ENCODE results near the gene RTN4R.

The RTN4R gene

DNA sequence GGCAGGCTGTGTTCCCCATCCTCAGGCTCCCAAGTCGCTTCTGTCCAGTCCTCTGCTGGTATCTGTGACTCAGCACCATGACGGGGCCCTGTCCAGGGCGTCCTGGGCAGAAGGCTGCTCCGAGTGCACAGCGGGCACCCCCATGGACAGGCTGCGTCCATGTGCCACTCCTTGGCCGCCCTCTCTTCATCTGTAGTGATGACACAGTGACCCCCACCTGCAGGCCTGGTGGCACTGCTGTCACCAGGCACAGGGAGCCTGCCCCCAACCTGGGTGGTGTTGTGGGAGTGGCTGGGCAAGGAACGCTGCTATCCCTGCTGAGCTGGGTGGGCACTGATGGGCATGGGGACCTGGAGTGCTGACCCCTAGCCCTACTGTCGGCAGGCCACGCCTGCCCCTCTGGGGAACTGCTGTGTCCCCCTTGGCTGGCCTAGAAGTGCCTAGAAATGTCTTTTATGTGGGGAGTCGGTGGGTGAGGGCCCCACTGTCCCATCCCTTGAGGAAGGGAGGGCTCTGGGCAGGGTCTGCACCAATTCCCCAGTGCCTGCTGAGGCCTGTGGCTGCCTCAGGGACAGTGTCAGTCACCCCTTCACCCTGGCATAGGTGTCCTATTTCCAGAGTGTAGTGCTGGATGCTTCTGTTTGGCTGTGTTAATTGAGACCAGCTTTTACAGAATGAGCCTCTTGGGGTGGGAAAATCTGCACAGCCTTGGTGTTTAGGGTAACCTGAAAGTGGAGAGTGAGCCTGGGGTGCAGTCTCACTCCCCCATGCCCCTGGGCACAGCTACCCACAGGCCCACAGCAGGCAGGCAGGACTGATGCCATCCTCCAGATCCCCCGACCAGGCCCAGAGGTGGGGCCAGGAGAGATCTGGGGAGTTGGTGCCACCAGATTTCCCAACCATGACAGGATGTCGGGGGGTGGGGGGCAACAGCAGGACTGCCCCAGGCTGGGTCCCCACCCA, 34.5 kb downstream of the RTN4R start:
- no peak overlapping the region for H3K9ac ChIP-seq (ENCODE audit: low read depth, low read length)
- H3K9me3 ChIP-seq (ENCODE audit: insufficient read depth, low read depth, low read length), result no peaks in the 10 kb centered on the region
- no peaks in the 10 kb centered on the region for H3K27me3 ChIP-seq (ENCODE audit: insufficient read depth, low read length)
- WGBS, result 89% methylated on average over 13 of the region's 13 CpGs
- no peaks in the 10 kb centered on the region for H3K36me3 ChIP-seq (ENCODE audit: insufficient read depth, low read length)
- no peak overlapping the region for H3K4me3 ChIP-seq (ENCODE audit: low read length)
- H3K4me1 ChIP-seq (ENCODE audit: insufficient read depth, low read length), result no peaks in the 10 kb centered on the region
- no peak overlapping the region for H3K27ac ChIP-seq (ENCODE audit: low read depth, low read length)

DNA sequence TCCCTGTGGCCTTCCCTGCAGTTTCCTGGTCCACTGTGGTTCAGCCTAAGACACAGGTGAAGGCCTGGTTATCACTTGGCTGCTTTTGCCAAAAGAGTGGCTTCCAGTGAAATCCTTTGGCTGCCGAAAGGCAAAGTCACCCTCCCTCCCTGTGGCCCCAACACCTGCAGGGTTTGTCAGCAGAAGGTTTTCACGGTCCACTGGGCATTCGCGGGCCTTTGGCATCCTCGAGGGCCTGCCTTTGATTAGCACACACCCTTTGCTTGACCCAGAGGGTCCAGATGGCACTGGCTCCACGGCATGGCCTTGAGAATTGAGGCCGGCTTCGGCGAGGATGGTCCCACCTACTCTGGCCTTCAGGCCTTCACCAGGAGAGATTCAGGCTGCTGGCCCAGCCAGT, 35.3 kb downstream of the RTN4R start:
- Histone ChIP-seq H3K4me3 (ENCODE audit: low read length) (no peak overlapping the region), H3K4me1 (ENCODE audit: insufficient read depth, low read length) (no peaks in the 10 kb centered on the region), H3K9me3 (ENCODE audit: insufficient read depth, low read depth, low read length) (no peaks in the 10 kb centered on the region), H3K27me3 (ENCODE audit: insufficient read depth, low read length) (no peaks in the 10 kb centered on the region), H3K36me3 (ENCODE audit: insufficient read depth, low read length) (no peaks in the 10 kb centered on the region), H3K27ac (ENCODE audit: low read depth, low read length) (no peak overlapping the region), H3K9ac (ENCODE audit: low read depth, low read length) (no peak overlapping the region)
- WGBS, result 96% methylated on average over 9 of the region's 9 CpGs

- WGBS, result 78% methylated on average over 6 of the region's 6 CpGs
- Histone ChIP-seq H3K4me1 (ENCODE audit: insufficient read depth, low read length) (no peaks in the 10 kb centered on the region), H3K36me3 (ENCODE audit: insufficient read depth, low read length) (no peaks in the 10 kb centered on the region), H3K9me3 (ENCODE audit: insufficient read depth, low read depth, low read length) (no peaks in the 10 kb centered on the region), H3K27ac (ENCODE audit: low read depth, low read length) (no peak overlapping the region), H3K4me3 (ENCODE audit: low read length) (no peak overlapping the region), H3K9ac (ENCODE audit: low read depth, low read length) (no peak overlapping the region), H3K27me3 (ENCODE audit: insufficient read depth, low read length) (no peaks in the 10 kb centered on the region)
These were observed 35.9 kb downstream of the RTN4R start for GRCh38 chr22:20232237-20232598.

- Histone ChIP-seq H3K27me3 (ENCODE audit: insufficient read depth, low read length) (no peaks in the 10 kb centered on the region), H3K9me3 (ENCODE audit: insufficient read depth, low read depth, low read length) (no peaks in the 10 kb centered on the region), H3K4me1 (ENCODE audit: insufficient read depth, low read length) (no peaks in the 10 kb centered on the region), H3K27ac (ENCODE audit: low read depth, low read length) (no peak overlapping the region), H3K9ac (ENCODE audit: low read depth, low read length) (no peak overlapping the region), H3K4me3 (ENCODE audit: low read length) (no peak overlapping the region), H3K36me3 (ENCODE audit: insufficient read depth, low read length) (no peaks in the 10 kb centered on the region)
- 80% methylated on average over 17 of the region's 17 CpGs for WGBS
These were observed 36.4 kb downstream of the RTN4R start for GRCh38 chr22:20231514-20232236.

DNA sequence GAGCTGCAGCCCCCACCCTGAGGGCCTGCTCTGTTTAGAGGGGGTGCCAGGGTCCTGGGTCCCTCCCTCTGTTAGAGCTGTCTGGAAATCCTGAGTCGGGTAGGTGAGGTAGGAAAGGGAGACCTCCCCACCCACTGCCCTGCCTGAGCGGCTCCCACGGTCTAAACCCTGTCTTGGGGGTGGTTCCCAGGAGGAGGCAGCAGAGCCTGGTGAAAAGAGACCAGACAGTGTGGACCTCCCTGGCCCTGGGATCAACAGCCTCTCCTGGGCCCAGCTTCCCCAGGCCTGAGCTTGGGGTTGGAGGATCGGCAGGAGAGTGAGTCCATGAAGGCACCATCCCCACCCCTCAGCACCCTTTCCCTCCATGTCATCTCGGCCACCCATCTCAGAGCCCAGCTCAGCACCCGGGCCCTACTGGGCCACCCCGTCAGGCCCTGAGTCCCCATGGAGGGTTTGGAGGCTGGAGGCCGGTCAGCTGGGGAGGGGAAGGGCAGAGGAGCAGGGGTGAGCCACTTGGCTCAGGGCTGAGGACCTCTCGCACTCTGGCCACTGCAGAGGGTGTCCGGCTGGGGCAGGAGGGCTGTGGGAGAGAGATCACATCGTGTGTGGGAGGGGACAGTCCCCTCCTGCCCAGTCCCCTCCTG, 37.2 kb downstream of the RTN4R start:
- Histone ChIP-seq H3K4me3 (ENCODE audit: low read length) (no peak overlapping the region), H3K27me3 (ENCODE audit: insufficient read depth, low read length) (no peaks in the 10 kb centered on the region), H3K9me3 (ENCODE audit: insufficient read depth, low read depth, low read length) (no peaks in the 10 kb centered on the region), H3K27ac (ENCODE audit: low read depth, low read length) (no peak overlapping the region), H3K9ac (ENCODE audit: low read depth, low read length) (no peak overlapping the region), H3K4me1 (ENCODE audit: insufficient read depth, low read length) (no peaks in the 10 kb centered on the region), H3K36me3 (ENCODE audit: insufficient read depth, low read length) (no peaks in the 10 kb centered on the region)
- 91% methylated on average over 10 of the region's 11 CpGs for WGBS

DNA sequence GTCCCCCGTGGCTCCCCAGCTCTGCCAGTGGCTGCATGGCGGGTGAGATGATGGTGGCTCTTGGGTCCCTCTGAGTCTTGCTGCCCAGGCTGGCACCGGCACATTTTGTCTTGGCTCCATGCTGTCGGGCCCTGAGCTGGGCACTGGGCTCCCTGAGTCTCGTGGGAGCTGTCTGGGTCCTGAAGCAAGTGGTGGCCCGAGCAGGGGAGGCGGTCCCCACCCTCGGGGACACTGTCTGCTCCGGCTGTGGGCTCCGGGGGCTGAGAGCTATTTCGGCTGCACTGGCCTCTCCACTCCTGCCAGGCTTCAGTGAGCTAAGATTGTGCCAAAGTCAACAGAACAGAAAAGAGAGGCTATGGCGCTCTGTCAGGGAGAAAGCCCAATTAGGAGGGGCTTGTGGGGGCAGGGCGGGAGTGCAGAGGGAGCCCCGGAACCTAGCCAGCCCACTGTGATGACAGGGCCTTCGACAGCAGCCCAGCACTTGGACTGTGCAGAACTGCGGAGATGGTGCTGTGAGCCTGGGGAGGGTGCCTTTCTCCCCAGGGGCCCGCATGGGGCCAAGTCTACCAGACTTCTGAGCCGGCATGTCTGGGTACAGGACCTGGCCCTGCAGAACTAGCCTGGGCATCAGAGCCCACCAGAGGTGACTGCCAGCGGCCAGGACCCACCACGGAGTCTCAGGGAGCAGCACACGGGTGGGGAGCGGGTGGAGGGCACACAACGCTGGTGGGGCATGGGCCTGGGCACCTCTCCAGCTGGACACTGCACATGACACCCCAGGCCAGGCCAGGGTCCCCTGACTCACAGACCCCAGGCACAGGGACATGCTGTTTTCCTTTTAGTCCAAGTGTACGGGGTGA, 38.0 kb downstream of the RTN4R start:
- Histone ChIP-seq H3K36me3 (ENCODE audit: insufficient read depth, low read length) (no peaks in the 10 kb centered on the region), H3K9me3 (ENCODE audit: insufficient read depth, low read depth, low read length) (no peaks in the 10 kb centered on the region), H3K27me3 (ENCODE audit: insufficient read depth, low read length) (no peaks in the 10 kb centered on the region), H3K9ac (ENCODE audit: low read depth, low read length) (no peak overlapping the region), H3K27ac (ENCODE audit: low read depth, low read length) (no peak overlapping the region), H3K4me3 (ENCODE audit: low read length) (no peak overlapping the region), H3K4me1 (ENCODE audit: insufficient read depth, low read length) (no peaks in the 10 kb centered on the region)
- WGBS, result 91% methylated on average over 24 of the region's 24 CpGs

- Histone ChIP-seq H3K27ac (ENCODE audit: low read depth, low read length) (no peak overlapping the region), H3K4me3 (ENCODE audit: low read length) (no peak overlapping the region), H3K9me3 (ENCODE audit: insufficient read depth, low read depth, low read length) (no peaks in the 10 kb centered on the region), H3K9ac (ENCODE audit: low read depth, low read length) (no peak overlapping the region), H3K36me3 (ENCODE audit: insufficient read depth, low read length) (no peaks in the 10 kb centered on the region), H3K27me3 (ENCODE audit: insufficient read depth, low read length) (no peaks in the 10 kb centered on the region), H3K4me1 (ENCODE audit: insufficient read depth, low read length) (no peaks in the 10 kb centered on the region)
- 92% methylated on average over 5 of the region's 5 CpGs for WGBS
These were observed 39.2 kb downstream of the RTN4R start for GRCh38 chr22:20228939-20229272.

GRCh38 chr22:20228055-20228938, 39.8 kb downstream of the RTN4R start:
- H3K4me1 ChIP-seq (ENCODE audit: insufficient read depth, low read length), result no peaks in the 10 kb centered on the region
- no peak overlapping the region for H3K9ac ChIP-seq (ENCODE audit: low read depth, low read length)
- no peaks in the 10 kb centered on the region for H3K36me3 ChIP-seq (ENCODE audit: insufficient read depth, low read length)
- H3K27me3 ChIP-seq (ENCODE audit: insufficient read depth, low read length), result no peaks in the 10 kb centered on the region
- H3K9me3 ChIP-seq (ENCODE audit: insufficient read depth, low read depth, low read length), result no peaks in the 10 kb centered on the region
- H3K4me3 ChIP-seq (ENCODE audit: low read length), result no peak overlapping the region
- 92% methylated on average over 23 of the region's 23 CpGs for WGBS
- no peak overlapping the region for H3K27ac ChIP-seq (ENCODE audit: low read depth, low read length)

- no peaks in the 10 kb centered on the region for H3K9me3 ChIP-seq (ENCODE audit: insufficient read depth, low read depth, low read length)
- H3K4me1 ChIP-seq (ENCODE audit: insufficient read depth, low read length), result no peaks in the 10 kb centered on the region
- no peaks in the 10 kb centered on the region for H3K27me3 ChIP-seq (ENCODE audit: insufficient read depth, low read length)
- no peaks in the 10 kb centered on the region for H3K36me3 ChIP-seq (ENCODE audit: insufficient read depth, low read length)
- 92% methylated on average over 7 of the region's 7 CpGs for WGBS
- no peak overlapping the region for H3K9ac ChIP-seq (ENCODE audit: low read depth, low read length)
- H3K4me3 ChIP-seq (ENCODE audit: low read length), result no peak overlapping the region
- no peak overlapping the region for H3K27ac ChIP-seq (ENCODE audit: low read depth, low read length)
These were observed 40.8 kb downstream of the RTN4R start for GRCh38 chr22:20227363-20227762.

- Histone ChIP-seq H3K9ac (ENCODE audit: low read depth, low read length) (no peak overlapping the region), H3K9me3 (ENCODE audit: insufficient read depth, low read depth, low read length) (no peaks in the 10 kb centered on the region), H3K4me1 (ENCODE audit: insufficient read depth, low read length) (no peaks in the 10 kb centered on the region), H3K36me3 (ENCODE audit: insufficient read depth, low read length) (no peaks in the 10 kb centered on the region), H3K4me3 (ENCODE audit: low read length) (no peak overlapping the region), H3K27ac (ENCODE audit: low read depth, low read length) (no peak overlapping the region), H3K27me3 (ENCODE audit: insufficient read depth, low read length) (no peaks in the 10 kb centered on the region)
- 90% methylated on average over 17 of the region's 17 CpGs for WGBS
These were observed 41.3 kb downstream of the RTN4R start for GRCh38 chr22:20226760-20227350.

Data from HUES64 (cell line).